Measurements from ENCODE around the gene CIBAR2. TPM values are rescaled to one million over a fixed set of nuclear protein-coding genes. Genes with fewer than 3 reads are reported as not detected.

Gene CIBAR2
- total and polyA plus RNA-seq, 9 of the 15 experiments (the other 6 are each of a cell fraction or from before 2014, with no cell fraction given), result not detected

DNA sequence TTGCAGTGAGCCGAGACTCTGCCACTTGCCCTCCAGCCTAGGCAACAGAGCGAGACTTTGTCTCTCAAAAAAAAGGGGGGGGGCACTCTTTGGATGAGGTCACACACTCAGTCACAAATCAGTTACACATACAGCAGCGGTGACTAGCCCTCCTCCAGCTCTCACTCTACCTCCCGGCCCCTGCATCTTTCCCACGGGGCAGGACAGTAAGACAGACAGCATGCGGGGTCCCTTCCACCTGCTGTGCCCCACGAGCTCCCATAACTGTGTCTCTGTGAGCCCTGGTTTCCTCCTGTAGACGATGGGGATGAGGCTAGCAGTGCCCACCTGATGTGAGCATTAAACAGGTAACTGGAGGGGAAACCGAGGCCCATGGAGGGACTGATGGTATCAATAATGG is 5.2 kb downstream of the CIBAR2 start:
- Histone ChIP-seq H3K9me3 (replicated peaks; ENCODE audit: control insufficient read depth, insufficient read depth, low read depth, low read length) (no peaks in the 10 kb centered on the region), H3K27me3 (ENCODE audit: control insufficient read depth in 2 of 2, insufficient read depth in 2 of 2, low read length in 2 of 2) (peaks cover 29 to 67% of the 10 kb centered on the region in 2 experiments), H3K4me1 (replicated peaks in 1 of 2; ENCODE audit: control insufficient read depth in 2 of 2, insufficient read depth in 2 of 2, low read length in 2 of 2) (peaks cover 0 to 15% of the 10 kb centered on the region in 2 experiments; a peak in 2 of 5 replicates), H3K36me3 (ENCODE audit: control insufficient read depth, insufficient read depth, low read length) (no peaks in the 10 kb centered on the region), H3K4me2 (ENCODE audit: insufficient read depth, low read length) (no peak overlapping the region), H3K79me2 (ENCODE audit: control insufficient read depth, insufficient read depth, low read length) (no peaks in the 10 kb centered on the region), H3K27ac (ENCODE audit: extremely low read depth, low read depth, low read length) (no peak overlapping the region), H2AFZ (ENCODE audit: low read depth, low read length) (no peak overlapping the region), H3K9me1 (ENCODE audit: control insufficient read depth, insufficient read depth, low read length) (no peaks in the 10 kb centered on the region), H3K4me3 (no peak overlapping the region), H4K20me1 (replicated peaks; ENCODE audit: control insufficient read depth, insufficient read depth, low read length) (peaks cover 4% of the 10 kb centered on the region; the same call in 1 of the 2 replicates), H3K9ac (ENCODE audit: insufficient read depth in 1 of 2, low read depth in 2 of 2, low read length in 2 of 2) (no peak overlapping the region)
- CTCF ChIA-PET (ENCODE audit: low intra/inter-chr PET ratio), result no interaction called here
- intact Hi-C loops (cut with micrococcal nuclease), result no loop called here
- DNase-seq (ENCODE audit: extremely low read depth in 1 of 4, low spot score in 3 of 4) (no peak), ATAC-seq (0 out of 3 replicates have a peak, but pooled peaks have one; percentile 15), FAIRE-seq (no peak)
- TF ChIP-seq HEY1 (CRISPR knock-in tag; IDR thresholded peaks at IDR 0.05; ENCODE audit: borderline replicate concordance), result no peak
- peak; percentile 82 for TF ChIP-seq ZNF121 (CRISPR knock-in tag; conservative IDR thresholded peaks at IDR 0.05)
- 4% methylated on average over 9 of the region's 9 CpGs for WGBS (ENCODE audit: insufficient coverage, low coverage, missing lambda C conversion rate)
- BruUV-seq (replicated peaks), result no TSS peak
- in situ Hi-C loops (cut with MboI), result loop anchor here (25.0 kb wide), 1 partner anchor 905 kb away; no protein-coding TSS in a partner anchor
- POLR2A ChIA-PET, result interaction anchor here (0.6 to 1.5 kb wide), 6 partner anchors 9 to 586 kb away, joined by 3 to 4 read pairs (median 3); no protein-coding TSS in a partner anchor

DNA sequence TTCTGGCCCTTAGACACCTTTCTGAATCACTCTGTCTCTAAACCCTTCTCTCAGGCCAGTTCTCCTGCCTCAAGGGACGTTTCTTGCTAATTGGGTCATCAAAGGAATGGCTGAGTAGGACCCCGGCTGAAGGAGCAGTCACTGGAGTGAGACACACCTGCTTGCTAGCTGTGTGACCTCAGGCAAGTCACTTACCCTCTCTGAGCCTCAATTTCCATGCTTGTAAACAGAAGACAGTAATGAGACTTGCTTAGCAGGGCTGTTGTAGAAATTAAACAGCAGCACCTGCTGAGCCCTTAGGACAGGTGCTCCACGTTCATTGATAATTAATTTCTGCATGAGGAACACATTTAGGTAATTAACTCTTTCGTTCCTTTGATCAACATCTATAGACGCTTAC is 6.8 kb downstream of the CIBAR2 start:
- CTCF ChIA-PET (ENCODE audit: low intra/inter-chr PET ratio), result interaction anchor here (1.0 kb wide), 1 partner anchor 10 kb away, joined by 5 read pairs; no protein-coding TSS in a partner anchor
- in situ Hi-C loops (cut with MboI), result loop anchor here (25.0 kb wide), 1 partner anchor 907 kb away; no protein-coding TSS in a partner anchor
- no peak overlapping the region for H3K9ac ChIP-seq (ENCODE audit: insufficient read depth in 1 of 2, low read depth in 2 of 2, low read length in 2 of 2)
- H3K36me3 ChIP-seq (ENCODE audit: control insufficient read depth, insufficient read depth, low read length), result no peaks in the 10 kb centered on the region
- peaks cover 0 to 14% of the 10 kb centered on the region in 2 experiments; a peak in 2 of 5 replicates for H3K4me1 ChIP-seq (replicated peaks in 1 of 2; ENCODE audit: control insufficient read depth in 2 of 2, insufficient read depth in 2 of 2, low read length in 2 of 2)
- POLR2A ChIA-PET, result interaction anchor here (0.7 to 1.1 kb wide), 2 partner anchors 9 to 15 kb away, joined by 4 to 8 read pairs; no protein-coding TSS in a partner anchor
- H3K4me2 ChIP-seq (ENCODE audit: insufficient read depth, low read length), result no peak overlapping the region
- intact Hi-C loops (cut with micrococcal nuclease), result no loop called here
- 11% methylated on average over 5 of the region's 5 CpGs for WGBS (ENCODE audit: insufficient coverage, low coverage, missing lambda C conversion rate)
- no peak overlapping the region for H3K4me3 ChIP-seq
- H3K27me3 ChIP-seq (ENCODE audit: control insufficient read depth in 2 of 2, insufficient read depth in 2 of 2, low read length in 2 of 2), result peaks cover 29 to 58% of the 10 kb centered on the region in 2 experiments
- H3K27ac ChIP-seq (ENCODE audit: extremely low read depth, low read depth, low read length), result no peak overlapping the region
- H4K20me1 ChIP-seq (replicated peaks; ENCODE audit: control insufficient read depth, insufficient read depth, low read length), result peaks cover 4% of the 10 kb centered on the region; the same call in 1 of the 2 replicates
- H2AFZ ChIP-seq (ENCODE audit: low read depth, low read length), result no peak overlapping the region
- no peaks in the 10 kb centered on the region for H3K79me2 ChIP-seq (ENCODE audit: control insufficient read depth, insufficient read depth, low read length)
- H3K9me3 ChIP-seq (replicated peaks; ENCODE audit: control insufficient read depth, insufficient read depth, low read depth, low read length), result no peaks in the 10 kb centered on the region
- DNase-seq (ENCODE audit: extremely low read depth in 1 of 4, low spot score in 3 of 4) (no peak), ATAC-seq (no peak), FAIRE-seq (no peak)
- BruUV-seq (replicated peaks), result no TSS peak
- H3K9me1 ChIP-seq (ENCODE audit: control insufficient read depth, insufficient read depth, low read length), result no peaks in the 10 kb centered on the region
- TF ChIP-seq HDAC2 (IDR thresholded peaks at IDR 0.05) (peak; percentile 56; the same call in 1 of the 2 replicates), RBM25 (IDR thresholded peaks at IDR 0.05; ENCODE audit: low read depth, low read length, severe bottlenecking) (peak; percentile 97), ZFP36 (IDR thresholded peaks at IDR 0.05; ENCODE audit: low read depth, low read length, partially characterized antibody) (peak; percentile 92), CBX1 (IDR thresholded peaks at IDR 0.05; ENCODE audit: low read depth) (0 out of 2 replicates have a peak, but pooled peaks have one; percentile 38), ESRRA (IDR thresholded peaks at IDR 0.05; ENCODE audit: borderline replicate concordance, low read depth) (0 out of 2 replicates have a peak, but pooled peaks have one; percentile 34), SMARCA5 (IDR thresholded peaks at IDR 0.05) (peak; percentile 81; the same call in 1 of the 2 replicates), KDM1A (IDR thresholded peaks at IDR 0.05) (peak in 1 of 2 experiments; percentile 60; a peak in 2 of 4 replicates), ZNF766 (CRISPR knock-in tag; conservative IDR thresholded peaks at IDR 0.05) (no peak), CHD4 (IDR thresholded peaks at IDR 0.05; ENCODE audit: insufficient read depth, insufficient replicate concordance, low read depth, low read length, poor library complexity, severe bottlenecking) (peak; percentile 39), BCOR (IDR thresholded peaks at IDR 0.05) (peak; percentile 95), CBFB (CRISPR knock-in tag; IDR thresholded peaks at IDR 0.05) (no peak)
- TF ChIP-seq, protein P1, sequence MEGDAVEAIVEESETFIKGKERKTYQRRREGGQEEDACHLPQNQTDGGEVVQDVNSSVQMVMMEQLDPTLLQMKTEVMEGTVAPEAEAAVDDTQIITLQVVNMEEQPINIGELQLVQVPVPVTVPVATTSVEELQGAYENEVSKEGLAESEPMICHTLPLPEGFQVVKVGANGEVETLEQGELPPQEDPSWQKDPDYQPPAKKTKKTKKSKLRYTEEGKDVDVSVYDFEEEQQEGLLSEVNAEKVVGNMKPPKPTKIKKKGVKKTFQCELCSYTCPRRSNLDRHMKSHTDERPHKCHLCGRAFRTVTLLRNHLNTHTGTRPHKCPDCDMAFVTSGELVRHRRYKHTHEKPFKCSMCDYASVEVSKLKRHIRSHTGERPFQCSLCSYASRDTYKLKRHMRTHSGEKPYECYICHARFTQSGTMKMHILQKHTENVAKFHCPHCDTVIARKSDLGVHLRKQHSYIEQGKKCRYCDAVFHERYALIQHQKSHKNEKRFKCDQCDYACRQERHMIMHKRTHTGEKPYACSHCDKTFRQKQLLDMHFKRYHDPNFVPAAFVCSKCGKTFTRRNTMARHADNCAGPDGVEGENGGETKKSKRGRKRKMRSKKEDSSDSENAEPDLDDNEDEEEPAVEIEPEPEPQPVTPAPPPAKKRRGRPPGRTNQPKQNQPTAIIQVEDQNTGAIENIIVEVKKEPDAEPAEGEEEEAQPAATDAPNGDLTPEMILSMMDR (IDR thresholded peaks at IDR 0.05 in 2 of 3, conservative IDR thresholded peaks at IDR 0.05 in 1 of 3; ENCODE audit: insufficient read depth in 2 of 3, low read depth in 1 of 3, low read length in 3 of 3), result no peak

Measured in K562 (cell line).